NCI-H446 (cell line): ENCODE data around the gene RPS10.

ENCODE experiments used
- DNase-seq, 2 experiments: peaks; one replicate each; lab custom pipeline; 2025; lab: John Stamatoyannopoulos, UW

The RPS10 gene

GRCh38 chr6:34370361-34370760 is 55.5 kb downstream of the RPS10 start:
- DNase-seq, result no peak

GRCh38 chr6:34369385-34369784 is 56.5 kb downstream of the RPS10 start:
- no peak for DNase-seq
